Mammary epithelial cell (primary cell): ENCODE results near the gene SELP.

Source experiments
- EZH2 ChIP-seq: IDR thresholded peaks from 2 replicates; pipeline ENCODE4 v1.6.1; 2012; ENCODE audit warnings: low read length, inconsistent platforms, borderline replicate concordance
- TF ChIP-seq, protein P1 (sequence below), 2 donors: IDR thresholded peaks in 1 of 2; conservative IDR thresholded peaks in 1 of 2; 2 replicates each; pipeline ENCODE4 v1.5.1; 2011 to 2012; ENCODE audit warnings: inconsistent platforms in 2 of 2, low read length in 2 of 2, mild to moderate bottlenecking in 2 of 2, control low read depth in 1 of 2, low read depth in 1 of 2; ENCODE audit not compliant: insufficient read depth in 1 of 2; ENCODE audit errors: extremely low read depth in 1 of 2

- TF ChIP-seq, protein P1, sequence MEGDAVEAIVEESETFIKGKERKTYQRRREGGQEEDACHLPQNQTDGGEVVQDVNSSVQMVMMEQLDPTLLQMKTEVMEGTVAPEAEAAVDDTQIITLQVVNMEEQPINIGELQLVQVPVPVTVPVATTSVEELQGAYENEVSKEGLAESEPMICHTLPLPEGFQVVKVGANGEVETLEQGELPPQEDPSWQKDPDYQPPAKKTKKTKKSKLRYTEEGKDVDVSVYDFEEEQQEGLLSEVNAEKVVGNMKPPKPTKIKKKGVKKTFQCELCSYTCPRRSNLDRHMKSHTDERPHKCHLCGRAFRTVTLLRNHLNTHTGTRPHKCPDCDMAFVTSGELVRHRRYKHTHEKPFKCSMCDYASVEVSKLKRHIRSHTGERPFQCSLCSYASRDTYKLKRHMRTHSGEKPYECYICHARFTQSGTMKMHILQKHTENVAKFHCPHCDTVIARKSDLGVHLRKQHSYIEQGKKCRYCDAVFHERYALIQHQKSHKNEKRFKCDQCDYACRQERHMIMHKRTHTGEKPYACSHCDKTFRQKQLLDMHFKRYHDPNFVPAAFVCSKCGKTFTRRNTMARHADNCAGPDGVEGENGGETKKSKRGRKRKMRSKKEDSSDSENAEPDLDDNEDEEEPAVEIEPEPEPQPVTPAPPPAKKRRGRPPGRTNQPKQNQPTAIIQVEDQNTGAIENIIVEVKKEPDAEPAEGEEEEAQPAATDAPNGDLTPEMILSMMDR (conservative IDR thresholded peaks at IDR 0.05 in 1 of 2, IDR thresholded peaks at IDR 0.05 in 1 of 2; ENCODE audit: extremely low read depth in 1 of 2, insufficient read depth in 1 of 2, low read depth in 1 of 2, low read length in 2 of 2), result peak; percentile 39 to 74
- no peak for TF ChIP-seq EZH2
Observed at GRCh38 chr1:169586395-169587255, 43.3 kb downstream of the SELP start, which contains the start of gene F5.
